ENCODE data around the gene HSF5.

The HSF5 gene

DNA sequence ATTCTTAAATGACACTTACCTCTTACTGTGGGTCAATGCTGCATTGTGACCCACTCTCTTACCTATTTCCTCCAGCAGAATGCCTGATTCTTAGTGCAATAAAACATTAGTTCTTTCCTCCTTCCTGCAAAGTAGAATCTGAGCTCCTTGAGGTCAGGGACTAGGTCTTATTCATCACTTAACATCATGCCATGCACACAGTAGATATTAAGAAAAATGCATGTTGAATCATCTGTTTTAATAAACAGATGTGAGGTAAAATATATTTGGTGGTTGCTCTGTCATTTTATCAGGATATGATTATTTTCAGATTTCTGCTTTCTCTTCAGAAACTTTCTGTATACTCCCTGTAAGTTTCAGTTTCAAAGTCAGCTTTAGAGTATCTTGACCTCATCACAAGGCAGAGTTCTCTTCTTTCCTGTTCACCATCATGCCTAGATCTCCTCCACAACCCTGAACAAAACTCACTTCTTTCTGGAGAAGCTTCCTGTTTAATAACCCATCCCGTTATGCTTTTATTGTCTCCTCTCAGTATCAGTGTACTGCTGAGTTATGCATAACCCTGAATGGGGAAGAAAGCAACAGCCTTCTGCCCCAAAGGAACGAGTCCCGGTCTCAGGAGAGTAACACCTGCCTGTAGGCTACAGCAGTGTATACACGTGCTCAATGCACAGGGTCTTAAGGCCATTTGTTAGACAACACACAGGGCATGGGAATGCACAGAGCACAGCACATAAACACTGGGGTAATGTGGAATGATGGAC lies 105.9 kb downstream of the HSF5 start:
- DNase-seq = no peak

GRCh38 chr17:58381124-58382035 lies 106.8 kb downstream of the HSF5 start:
- DNase-seq = no peak

DNA sequence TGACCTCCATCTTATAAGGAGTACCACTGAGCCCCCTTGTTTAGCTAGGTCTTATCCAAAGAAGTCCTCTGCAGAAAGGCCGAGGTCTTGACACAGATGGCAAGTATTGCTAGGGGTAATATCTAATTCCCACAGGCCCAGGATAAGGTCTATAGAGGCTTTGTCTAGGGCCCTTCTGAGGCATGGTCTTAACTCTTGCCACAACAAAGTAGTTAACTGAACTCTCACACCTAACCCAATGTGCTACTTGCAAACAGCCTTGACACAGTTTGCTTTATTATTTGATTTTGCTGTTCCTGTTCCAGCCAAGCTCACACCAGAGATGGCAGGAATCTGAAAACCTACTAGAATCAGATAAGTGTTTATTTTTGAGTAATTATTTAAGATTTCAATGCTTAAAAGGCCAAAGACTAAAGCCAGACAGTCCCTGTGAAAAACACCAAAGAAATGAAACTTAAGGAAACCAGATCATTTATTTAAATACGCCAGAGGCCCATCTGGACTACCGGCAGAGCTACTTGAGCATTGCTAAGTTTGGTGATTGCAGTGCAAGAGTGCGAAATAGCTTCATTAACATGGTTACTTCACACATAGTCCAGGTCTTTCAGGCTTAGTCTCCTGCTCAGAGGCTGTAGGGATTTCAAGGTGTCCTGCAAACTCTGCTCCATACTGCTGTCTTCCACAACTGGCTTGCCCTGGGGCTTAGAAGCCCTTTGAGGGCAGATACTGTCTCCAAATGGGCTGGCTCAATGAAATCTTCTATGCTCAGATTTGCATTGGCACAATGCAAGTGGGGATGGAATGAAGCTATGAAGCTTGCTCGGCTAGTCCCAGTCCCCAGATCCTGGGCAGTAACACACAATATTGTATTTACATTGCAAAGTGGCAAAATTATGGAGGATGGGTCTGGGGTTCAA lies 107.7 kb downstream of the HSF5 start:
- DNase-seq = no peak

DNA sequence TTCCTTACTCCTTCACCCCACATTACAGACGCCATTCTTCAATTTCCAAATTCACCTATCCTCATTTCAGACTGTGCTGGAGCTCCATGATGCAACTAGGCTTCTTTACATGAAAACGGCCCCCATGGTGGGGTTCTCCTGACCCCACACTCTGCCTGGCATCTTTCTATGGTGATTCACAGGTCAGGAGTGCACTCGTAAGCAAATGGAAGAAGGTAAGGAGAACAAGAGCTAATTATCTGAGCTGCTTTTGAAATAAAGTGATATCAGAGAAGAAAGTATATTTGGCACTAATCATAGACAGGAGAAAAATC lies 108.7 kb downstream of the HSF5 start:
- no peak for DNase-seq

DNA sequence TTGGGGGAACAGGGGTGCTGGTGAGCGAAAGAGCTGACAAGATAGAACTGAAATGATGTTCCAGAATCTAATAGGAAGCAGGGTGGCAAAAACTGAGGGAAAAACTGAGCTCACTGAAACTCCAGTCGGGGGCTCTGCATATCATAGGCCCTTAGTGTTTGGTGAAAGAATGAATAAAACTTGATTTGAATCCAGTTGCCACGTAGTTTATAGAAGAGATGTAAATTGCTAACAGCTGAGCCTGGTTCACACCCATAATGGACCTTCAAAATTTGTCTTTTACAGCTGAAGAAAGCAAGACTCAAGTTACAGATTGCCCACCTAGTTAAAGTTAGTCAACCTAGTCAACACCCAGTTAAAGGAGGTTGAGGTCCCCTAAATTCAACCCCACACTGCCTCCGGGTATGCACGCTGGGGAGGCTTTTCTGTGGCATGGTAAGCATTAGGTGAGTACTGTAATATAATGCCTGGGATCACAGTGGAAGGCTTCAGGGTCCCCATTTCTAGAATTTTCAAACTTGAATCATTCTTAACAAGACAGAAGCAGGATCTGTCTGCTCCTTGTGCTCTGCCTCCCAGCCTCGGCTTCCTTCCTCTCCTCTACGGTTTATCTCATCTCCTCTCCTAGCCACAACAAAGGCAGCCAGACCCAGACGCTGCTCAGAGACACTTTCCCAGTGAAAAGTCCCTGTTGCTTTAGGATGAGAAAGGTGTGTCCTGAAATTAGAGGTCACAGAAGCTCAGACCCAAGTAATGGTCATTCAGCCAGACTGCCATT lies 109.3 kb downstream of the HSF5 start:
- DNase-seq = no peak

- DNase-seq = no peak
These were observed 110.5 kb downstream of the HSF5 start for GRCh38 chr17:58377661-58378060.

DNA sequence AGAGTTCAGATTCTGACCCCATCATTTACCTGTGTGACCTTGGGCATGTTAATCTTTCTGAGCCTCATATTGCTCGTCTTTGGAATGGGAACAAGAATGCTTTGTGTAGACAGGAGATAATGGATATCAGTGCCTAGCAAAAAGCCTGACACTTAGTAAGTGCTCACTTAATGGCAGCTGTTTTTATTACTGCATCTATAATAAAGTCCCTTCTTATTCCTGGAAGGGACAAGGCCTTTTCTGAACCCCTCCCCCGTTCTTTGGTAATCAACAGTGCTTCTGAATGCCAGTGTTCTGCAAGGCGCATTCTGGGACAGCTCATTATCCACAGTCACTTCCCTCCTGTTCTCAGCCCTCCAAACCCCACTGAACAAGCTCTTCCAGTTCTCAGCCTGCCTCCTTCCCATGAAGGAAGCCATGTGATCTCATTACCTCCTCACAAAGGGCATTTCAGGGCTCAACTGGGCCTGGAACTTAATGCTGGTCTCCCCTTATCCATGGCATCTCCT lies 111.1 kb downstream of the HSF5 start:
- no peak for DNase-seq

- no peak for DNase-seq
These were observed 111.7 kb downstream of the HSF5 start for GRCh38 chr17:58376472-58377000.

GRCh38 chr17:58375811-58376210 lies 112.4 kb downstream of the HSF5 start:
- DNase-seq = no peak

DNA sequence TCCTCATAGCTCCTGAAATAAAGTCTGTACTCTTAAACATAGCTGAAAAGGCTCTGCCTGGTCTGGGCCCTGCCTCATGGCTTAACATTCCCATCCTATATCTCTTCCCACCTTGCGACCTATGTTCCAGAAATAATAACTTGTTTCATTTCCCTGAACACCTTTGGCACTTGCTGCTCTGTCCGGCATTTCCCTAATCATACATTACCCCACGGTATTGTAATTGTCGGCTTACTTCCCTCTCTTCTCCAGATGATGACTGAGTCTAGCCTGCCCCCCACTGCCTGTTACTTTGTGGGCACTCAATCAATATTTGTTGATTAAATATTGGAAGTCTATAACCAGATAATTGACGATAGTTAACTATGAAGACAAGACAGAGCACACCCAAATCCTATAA lies 113.0 kb downstream of the HSF5 start:
- DNase-seq = no peak

DNA sequence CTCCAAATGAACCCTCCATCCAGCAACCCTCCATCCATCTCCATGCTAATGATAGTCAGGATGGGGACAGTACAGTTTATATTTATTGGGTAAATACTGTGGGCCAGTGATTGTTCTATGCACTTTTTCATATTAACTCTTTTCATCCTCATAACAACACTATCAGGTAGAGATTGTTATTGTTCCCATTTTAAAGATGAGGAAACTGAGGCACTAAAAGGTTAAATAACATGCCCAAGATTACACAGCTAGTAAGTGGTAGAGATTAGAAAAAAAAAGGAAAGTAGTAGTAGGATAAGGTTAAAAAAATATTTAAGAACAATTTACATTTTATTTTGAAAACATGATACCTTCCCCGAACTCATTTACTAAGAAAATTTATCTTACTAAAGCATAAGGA lies 114.3 kb downstream of the HSF5 start:
- no peak for DNase-seq

DNA sequence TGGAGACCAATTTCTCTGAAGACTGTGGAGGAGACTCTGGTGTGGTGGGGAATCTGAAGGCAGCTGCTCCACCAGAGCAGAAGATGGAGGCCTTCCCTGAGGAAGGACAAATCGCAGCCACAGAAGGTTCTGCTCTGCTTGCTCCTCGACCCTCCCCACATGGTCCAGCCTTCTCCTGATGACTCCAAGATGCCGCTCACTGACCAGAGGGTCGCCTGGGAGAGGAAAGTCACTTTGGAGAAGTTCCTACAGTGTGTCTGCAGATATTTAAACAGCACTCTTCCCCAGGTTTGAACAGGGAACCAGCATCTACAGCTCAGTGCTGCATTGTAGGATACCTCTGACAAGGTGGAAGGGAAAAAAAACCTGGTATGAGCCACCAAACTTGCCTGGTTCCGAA lies 115.2 kb downstream of the HSF5 start:
- DNase-seq = no peak

GRCh38 chr17:58371300-58371950 lies 116.8 kb downstream of the HSF5 start:
- no peak for DNase-seq

DNA sequence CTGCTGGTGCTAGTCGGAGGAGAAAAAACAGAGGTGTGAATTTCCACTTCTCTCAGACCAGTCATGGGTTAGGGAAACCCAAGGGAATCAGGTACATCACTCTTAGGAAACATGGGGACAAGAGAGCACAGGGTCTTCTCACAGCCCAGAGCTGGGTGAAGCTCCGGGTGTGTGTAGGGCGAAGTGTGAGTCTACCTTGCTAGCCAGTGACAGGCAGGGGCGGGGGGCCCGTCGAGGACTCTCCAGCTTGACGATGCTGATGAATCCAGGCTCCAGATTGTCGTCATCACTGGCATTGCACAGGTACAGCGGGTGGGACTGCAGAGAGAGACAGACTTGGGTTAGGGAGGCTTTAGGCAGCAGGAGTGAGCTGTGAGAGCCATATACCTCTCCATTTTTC lies 117.5 kb downstream of the HSF5 start:
- DNase-seq = no peak

GRCh38 chr17:58370309-58370708 lies 117.9 kb downstream of the HSF5 start:
- DNase-seq = no peak
